Fibroblast of lung (primary cell): ENCODE data around the gene ZBTB7B. TPM values are rescaled to one million over a fixed set of nuclear protein-coding genes. Genes with fewer than 3 reads are reported as not detected.

Experiments used
- DNase-seq, 2 donors: peaks; one replicate each; pipeline versions ENCODE4 v3.0.0 to v3.0.0-alpha.2; 2010; ENCODE audit warnings: low read depth in 2 of 2
- H2AFZ ChIP-seq: 2 replicates; pipeline ENCODE4 v1.5.1; 2012; ENCODE audit warnings: low read length, control low read depth, inconsistent platforms
- H3K27ac ChIP-seq: 2 replicates; pipeline ENCODE4 v1.5.1; 2011; ENCODE audit warnings: low read length, control low read depth; ENCODE audit not compliant: insufficient read depth
- H3K27me3 ChIP-seq: 2 replicates; pipeline ENCODE4 v1.5.1; 2011; ENCODE audit warnings: mild to moderate bottlenecking, low read length; ENCODE audit not compliant: control insufficient read depth, insufficient read depth
- H3K36me3 ChIP-seq: 2 replicates; pipeline ENCODE4 v1.5.1; 2011; ENCODE audit warnings: low read length; ENCODE audit not compliant: control insufficient read depth, insufficient read depth
- H3K4me1 ChIP-seq: 2 replicates; pipeline ENCODE4 v1.5.1; 2011; ENCODE audit warnings: low read length; ENCODE audit not compliant: control insufficient read depth, insufficient read depth; ENCODE audit errors: extremely low read depth
- H3K4me2 ChIP-seq: 2 replicates; pipeline ENCODE4 v1.5.1; 2011; ENCODE audit warnings: low read length, control low read depth; ENCODE audit not compliant: insufficient read depth; ENCODE audit errors: extremely low read depth
- H3K4me3 ChIP-seq, 4 experiments: fragments of 200-600 bp in 1 of 4; sonication (generic) in 1 of 4; replicated peaks in 1 of 4; 2 replicates each; pipeline ENCODE4 v1.5.1; 2011 to 2016; ENCODE audit warnings: low read length in 4 of 4, low read depth in 3 of 4, mild to moderate bottlenecking in 3 of 4, control low read depth in 2 of 4, inconsistent platforms in 1 of 4, mixed read lengths in 1 of 4; ENCODE audit not compliant: insufficient read depth in 1 of 4; ENCODE audit errors: control extremely low read depth in 1 of 4
- H3K79me2 ChIP-seq: 2 replicates; pipeline ENCODE4 v1.5.1; 2012; ENCODE audit warnings: mild to moderate bottlenecking, low read length, inconsistent platforms; ENCODE audit not compliant: control insufficient read depth, insufficient read depth
- H3K9ac ChIP-seq: 2 replicates; pipeline ENCODE4 v1.5.1; 2011; ENCODE audit warnings: mild to moderate bottlenecking, low read length, control low read depth; ENCODE audit not compliant: insufficient read depth
- H3K9me3 ChIP-seq: 2 replicates; pipeline ENCODE4 v1.5.1; 2012; ENCODE audit warnings: low read depth, low read length; ENCODE audit not compliant: control insufficient read depth, insufficient read depth
- H4K20me1 ChIP-seq: 2 replicates; pipeline ENCODE4 v1.5.1; 2011; ENCODE audit warnings: low read length; ENCODE audit not compliant: control insufficient read depth, insufficient read depth; ENCODE audit errors: extremely low read depth
- EZH2 ChIP-seq: IDR thresholded peaks from 2 replicates; pipeline ENCODE4 v1.5.1; 2012; ENCODE audit warnings: low read length, control low read depth, mild to moderate bottlenecking; ENCODE audit errors: missing control alignments
- polyA plus RNA-seq, 2 donors: library from polyadenylated mRNA; depleted of rRNA in 1 of 2; stranded (reverse) in 1 of 2; unstranded in 1 of 2; fragments of >200 nt; gene quantifications; 2 replicates each; pipeline ENCODE4 v1.2.1, GENCODE V29; 2011 to 2012; ENCODE audit warnings: missing spikeins in 1 of 2
- total RNA-seq: library from RNA; depleted of rRNA; stranded (reverse); fragments of >200 nt; gene quantifications from 2 replicates; pipeline ENCODE4 v1.2.1, GENCODE V29; 2014
- TF ChIP-seq, protein P1 (sequence below), 2 donors: IDR thresholded peaks in 1 of 2; conservative IDR thresholded peaks in 1 of 2; 1 replicate in 1 of 2; 2 replicates in 1 of 2; pipeline ENCODE4 v1.5.1; 2011 to 2012; ENCODE audit warnings: low read length in 2 of 2, control low read depth in 1 of 2, inconsistent platforms in 1 of 2, low read depth in 1 of 2, mild to moderate bottlenecking in 1 of 2

ZBTB7B gene
- total and polyA plus RNA-seq, 2 donors (not counting 1 experiment from before 2014, with no cell fraction given): 7.0 to 19.3 TPM

- DNase-seq: no peak
- peaks cover 2% of the 10 kb centered on the region for H3K79me2 ChIP-seq
- H3K4me2 ChIP-seq: no peak overlapping the region
- H3K27me3 ChIP-seq: no peaks in the 10 kb centered on the region
- H3K27ac ChIP-seq: no peak overlapping the region
- no peak overlapping the region for H2AFZ ChIP-seq
- peaks cover 7% of the 10 kb centered on the region for H3K4me1 ChIP-seq
- no peaks in the 10 kb centered on the region for H3K9me3 ChIP-seq
- no peaks in the 10 kb centered on the region for H3K36me3 ChIP-seq
- no peaks in the 10 kb centered on the region for H4K20me1 ChIP-seq
- no peak for TF ChIP-seq EZH2
- TF ChIP-seq, protein P1, sequence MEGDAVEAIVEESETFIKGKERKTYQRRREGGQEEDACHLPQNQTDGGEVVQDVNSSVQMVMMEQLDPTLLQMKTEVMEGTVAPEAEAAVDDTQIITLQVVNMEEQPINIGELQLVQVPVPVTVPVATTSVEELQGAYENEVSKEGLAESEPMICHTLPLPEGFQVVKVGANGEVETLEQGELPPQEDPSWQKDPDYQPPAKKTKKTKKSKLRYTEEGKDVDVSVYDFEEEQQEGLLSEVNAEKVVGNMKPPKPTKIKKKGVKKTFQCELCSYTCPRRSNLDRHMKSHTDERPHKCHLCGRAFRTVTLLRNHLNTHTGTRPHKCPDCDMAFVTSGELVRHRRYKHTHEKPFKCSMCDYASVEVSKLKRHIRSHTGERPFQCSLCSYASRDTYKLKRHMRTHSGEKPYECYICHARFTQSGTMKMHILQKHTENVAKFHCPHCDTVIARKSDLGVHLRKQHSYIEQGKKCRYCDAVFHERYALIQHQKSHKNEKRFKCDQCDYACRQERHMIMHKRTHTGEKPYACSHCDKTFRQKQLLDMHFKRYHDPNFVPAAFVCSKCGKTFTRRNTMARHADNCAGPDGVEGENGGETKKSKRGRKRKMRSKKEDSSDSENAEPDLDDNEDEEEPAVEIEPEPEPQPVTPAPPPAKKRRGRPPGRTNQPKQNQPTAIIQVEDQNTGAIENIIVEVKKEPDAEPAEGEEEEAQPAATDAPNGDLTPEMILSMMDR (conservative IDR thresholded peaks at IDR 0.05 in 1 of 2, IDR thresholded peaks at IDR 0.05 in 1 of 2; ENCODE audit: low read depth in 1 of 2, low read length in 2 of 2): no peak
- no peak overlapping the region for H3K4me3 ChIP-seq
- H3K9ac ChIP-seq: no peak overlapping the region
Measured at GRCh38 chr1:155009742-155010141, 7.1 kb downstream of the ZBTB7B start.

DNA sequence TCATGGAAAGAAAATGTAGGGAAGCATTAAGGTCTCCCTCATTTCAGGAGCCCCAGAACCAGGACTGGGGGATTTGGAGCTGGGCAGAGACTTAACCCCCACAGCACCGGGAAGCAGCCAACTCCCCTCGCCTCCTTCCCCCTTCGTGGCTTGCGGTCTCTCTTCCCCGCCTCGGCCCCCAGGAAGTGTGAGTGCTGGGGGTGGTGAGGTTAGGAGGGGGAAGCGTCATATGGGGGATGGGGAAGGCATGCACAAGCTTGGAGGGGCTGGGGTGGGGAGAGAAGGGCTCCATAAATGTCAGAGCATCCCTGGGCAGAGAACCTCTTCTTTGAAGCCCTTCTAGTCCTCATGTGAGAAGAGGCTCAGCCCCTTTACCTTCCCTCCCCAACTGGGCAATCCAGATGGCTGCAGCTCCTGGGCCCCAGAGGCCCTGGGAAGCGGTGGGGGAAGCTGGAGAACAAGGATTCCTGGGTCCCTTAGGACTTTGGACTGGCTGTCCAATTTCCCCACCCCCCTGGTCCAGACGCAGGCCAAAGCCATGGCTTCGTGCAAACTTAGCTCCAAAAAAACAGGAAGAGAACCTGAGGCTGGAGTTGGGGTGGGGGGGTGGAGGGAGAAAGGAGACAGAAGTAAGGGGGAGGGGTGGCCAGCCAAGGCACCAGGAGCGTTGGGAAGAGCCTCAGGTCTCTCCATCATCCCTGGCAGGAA, 7.8 kb downstream of the ZBTB7B start:
- H3K27ac ChIP-seq: no peak overlapping the region
- no peaks in the 10 kb centered on the region for H3K36me3 ChIP-seq
- H3K27me3 ChIP-seq: no peaks in the 10 kb centered on the region
- no peaks in the 10 kb centered on the region for H3K9me3 ChIP-seq
- H3K4me1 ChIP-seq: peaks cover 4% of the 10 kb centered on the region
- no peak for DNase-seq
- H3K4me3 ChIP-seq: no peak overlapping the region
- H4K20me1 ChIP-seq: no peaks in the 10 kb centered on the region
- no peak overlapping the region for H2AFZ ChIP-seq
- H3K4me2 ChIP-seq: no peak overlapping the region
- TF ChIP-seq, protein P1 (conservative IDR thresholded peaks at IDR 0.05 in 1 of 2, IDR thresholded peaks at IDR 0.05 in 1 of 2; ENCODE audit: low read depth in 1 of 2, low read length in 2 of 2): no peak
- TF ChIP-seq EZH2: no peak
- H3K79me2 ChIP-seq: peaks cover 2% of the 10 kb centered on the region
- H3K9ac ChIP-seq: no peak overlapping the region

- no peak overlapping the region for H2AFZ ChIP-seq
- no peak overlapping the region for H3K27ac ChIP-seq
- no peak overlapping the region for H3K4me2 ChIP-seq
- no peak for DNase-seq
- H3K27me3 ChIP-seq: no peaks in the 10 kb centered on the region
- H3K36me3 ChIP-seq: peaks cover 3% of the 10 kb centered on the region
- H3K9me3 ChIP-seq: no peaks in the 10 kb centered on the region
- peaks cover 2% of the 10 kb centered on the region for H3K79me2 ChIP-seq
- no peak for TF ChIP-seq EZH2
- TF ChIP-seq, protein P1 (conservative IDR thresholded peaks at IDR 0.05 in 1 of 2, IDR thresholded peaks at IDR 0.05 in 1 of 2; ENCODE audit: low read depth in 1 of 2, low read length in 2 of 2): no peak
- H3K9ac ChIP-seq: no peak overlapping the region
- H3K4me3 ChIP-seq: no peak overlapping the region
- H4K20me1 ChIP-seq: no peaks in the 10 kb centered on the region
- H3K4me1 ChIP-seq: peaks cover 2% of the 10 kb centered on the region
Measured at GRCh38 chr1:155011004-155011416, 8.4 kb downstream of the ZBTB7B start.
